Stimulated activated CD4-positive, alpha-beta T cell treated with anti-CD3 and anti-CD28 coated beads, Interleukin-12 subunit alpha, Interleukin-12 subunit beta, amount 100 ng/mL, for 48 hours (primary cell): Measurements from ENCODE around the gene ORC4.

Experiments used
- DNase-seq, 3 donors: peaks; one replicate each; pipeline ENCODE4 v3.0.0-alpha.2; 2020; ENCODE audit warnings: low read depth in 2 of 3, low spot score in 1 of 3

The ORC4 gene

DNA sequence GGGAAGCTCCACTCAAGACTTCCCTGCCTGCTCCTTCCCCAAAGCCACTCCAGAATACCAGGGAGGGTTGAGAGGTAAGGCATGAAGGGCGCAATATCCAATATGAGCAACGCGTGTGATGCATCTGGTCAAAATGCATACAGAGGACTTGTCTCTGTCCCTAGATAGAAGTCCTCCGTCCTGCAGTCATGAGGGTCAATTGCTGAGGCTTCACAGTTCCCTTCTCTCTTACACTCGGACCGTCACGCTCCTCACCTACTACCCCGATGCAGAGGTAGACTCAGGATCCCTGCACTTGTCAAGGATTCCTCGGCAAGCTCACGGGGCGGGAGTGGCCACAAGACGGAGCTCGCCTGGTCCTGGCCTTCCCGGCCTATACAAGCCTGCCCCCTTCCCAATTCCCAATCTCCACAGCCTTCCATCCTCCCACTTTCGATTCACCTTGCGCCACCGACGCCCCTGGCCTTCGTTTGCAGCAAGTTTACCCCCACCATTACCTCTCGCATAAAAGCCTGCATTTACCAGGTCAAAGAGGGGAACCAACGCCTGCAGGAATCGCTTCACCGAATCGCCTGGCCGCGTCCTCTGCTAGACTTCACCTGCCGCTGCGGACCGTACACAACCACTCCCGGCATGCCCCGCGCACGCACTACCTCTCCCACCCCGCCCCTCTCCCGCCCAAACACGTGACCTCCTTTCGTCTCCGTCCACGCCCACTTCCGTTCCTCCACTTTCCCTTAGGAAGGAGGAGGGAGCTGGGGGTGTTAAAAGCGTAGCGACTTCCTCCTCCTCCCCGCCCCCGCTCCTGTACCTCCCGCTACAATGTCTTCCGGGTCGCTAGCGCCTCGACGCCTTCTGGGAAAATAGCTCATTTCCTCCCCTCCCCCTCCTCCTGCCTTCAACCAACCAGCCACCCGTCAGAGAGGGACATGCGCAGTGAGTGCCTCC lies at the start of gene ORC4:
Gene ORC4 (minus strand): TSS at position 627 of the 948 bp plus-strand sequence. CDS start 44,779 bp downstream, outside the sequence.
- peak; percentile 94 to 97 (median 95) for DNase-seq

GRCh38 chr2:148067801-148068200 lies 47.3 kb upstream of the ORC4 start:
- no peak for DNase-seq

- DNase-seq: no peak
Measured at GRCh38 chr2:148065936-148066335, 45.4 kb upstream of the ORC4 start.

DNA sequence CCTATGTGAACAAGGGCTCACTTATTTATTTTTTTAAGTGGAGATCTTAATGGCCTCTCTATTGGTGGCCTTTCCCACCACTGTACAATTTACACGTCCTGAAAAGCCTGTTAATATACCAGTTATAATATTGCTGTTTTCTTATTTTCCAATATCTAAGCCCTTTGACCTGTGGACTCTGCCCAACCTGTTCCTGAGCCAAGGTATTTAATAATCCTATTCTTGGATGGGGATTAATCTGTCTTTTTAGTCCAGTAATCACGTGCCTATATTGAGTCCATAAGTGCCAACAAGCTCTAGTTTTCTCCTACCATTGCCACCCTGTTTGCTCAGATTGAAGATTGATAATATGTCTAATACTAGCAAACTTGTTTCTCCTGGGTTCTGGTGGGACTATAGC lies 43.1 kb upstream of the ORC4 start:
- no peak for DNase-seq

DNA sequence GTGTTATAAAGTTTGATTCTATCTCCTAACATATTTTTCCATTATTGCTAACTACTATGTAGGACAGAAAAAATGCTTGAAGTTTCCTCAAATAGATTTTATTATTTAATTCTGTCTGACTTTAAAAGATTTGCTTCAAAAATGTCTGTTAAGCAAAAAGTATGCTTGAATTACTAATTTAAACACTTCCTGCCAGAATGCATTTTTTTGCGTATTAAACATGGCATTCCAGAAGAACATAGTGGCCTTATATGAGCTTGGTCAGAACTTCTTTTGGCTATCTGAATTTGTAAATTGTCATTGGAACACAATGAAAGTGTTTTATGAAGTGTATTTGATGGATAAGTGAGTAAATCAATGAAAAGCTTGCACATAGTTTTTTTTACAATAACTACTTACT lies 38.1 kb upstream of the ORC4 start:
- no peak for DNase-seq

GRCh38 chr2:148052687-148053086 lies 32.1 kb upstream of the ORC4 start:
- no peak for DNase-seq

GRCh38 chr2:148049284-148049683 lies 28.7 kb upstream of the ORC4 start:
- DNase-seq: no peak

DNA sequence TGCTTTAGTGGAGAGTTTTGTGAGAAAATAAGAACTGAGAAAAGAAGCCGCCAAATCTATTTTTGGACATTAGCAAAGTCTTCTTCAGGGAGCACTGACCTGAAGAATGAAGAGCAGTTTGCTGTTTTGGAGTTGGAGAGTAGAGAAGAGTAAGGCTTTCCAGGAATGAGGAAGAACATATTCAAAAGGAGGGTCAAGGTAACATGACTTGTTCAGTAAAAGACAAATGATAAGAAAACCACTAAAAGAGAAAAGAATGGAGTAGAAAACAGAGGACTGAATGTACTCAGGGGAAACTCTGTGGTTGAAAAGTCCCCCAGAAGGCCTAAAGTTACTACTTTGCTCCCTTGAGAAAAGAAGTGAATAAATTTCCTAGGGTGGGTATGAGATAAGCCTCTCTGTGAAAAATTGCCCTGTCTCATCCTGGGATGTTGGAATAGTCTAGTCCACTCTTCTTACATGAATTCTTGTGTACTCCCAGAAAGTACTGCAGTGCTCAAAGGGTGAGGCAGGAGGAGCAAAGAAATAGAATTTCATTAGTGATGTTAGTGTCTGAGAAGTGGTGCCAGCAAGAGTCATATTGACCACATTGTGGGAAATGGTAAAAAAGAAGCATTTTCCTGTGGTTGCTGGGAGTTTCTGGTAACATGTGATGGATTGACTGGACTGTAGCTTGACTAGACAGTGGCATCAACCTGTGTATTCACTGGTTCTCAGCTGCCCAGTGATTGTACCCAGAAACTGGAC lies 28.1 kb upstream of the ORC4 start:
- no peak for DNase-seq

GRCh38 chr2:148046802-148047201 lies 26.3 kb upstream of the ORC4 start:
- DNase-seq: no peak

- no peak for DNase-seq
Measured at GRCh38 chr2:148044322-148044721, 23.8 kb upstream of the ORC4 start.

DNA sequence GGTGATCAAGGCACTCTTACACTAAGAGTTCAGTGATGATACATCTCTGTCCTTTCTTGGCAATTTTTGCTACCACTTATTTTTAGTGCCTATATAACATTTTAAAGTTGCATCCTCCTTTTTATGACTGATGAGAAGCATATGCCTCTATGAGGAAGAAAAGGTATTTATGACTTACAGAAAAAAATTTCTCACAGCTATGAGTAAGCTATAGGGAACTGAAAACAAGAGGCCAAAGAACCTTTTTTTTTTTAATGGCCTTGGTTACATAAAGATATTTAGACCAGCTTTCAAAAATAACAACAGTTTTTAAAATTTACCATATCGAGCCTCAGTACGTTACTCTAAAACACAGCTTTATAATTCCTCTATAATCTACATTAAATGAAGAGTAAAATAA lies 21.7 kb upstream of the ORC4 start:
- DNase-seq: no peak

DNA sequence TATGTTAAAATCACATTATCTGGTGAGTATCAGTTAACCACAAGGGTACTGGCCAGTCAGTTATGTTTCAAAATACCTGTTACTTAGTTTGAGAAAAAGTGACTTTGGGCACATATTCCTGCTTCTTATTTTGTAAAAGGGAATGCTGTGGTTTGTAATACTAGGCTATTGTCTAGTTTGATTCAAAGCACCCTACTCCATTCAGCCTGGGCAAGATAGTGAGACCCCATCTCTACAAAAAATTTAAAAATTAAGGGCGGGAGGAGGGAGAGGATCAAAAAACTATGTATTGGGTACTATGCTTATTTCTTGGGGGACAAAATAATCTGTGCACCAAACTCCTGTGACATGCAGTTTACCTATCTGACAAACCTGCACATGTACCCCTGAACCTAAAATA lies 19.2 kb upstream of the ORC4 start:
- no peak for DNase-seq

- no peak for DNase-seq
Measured at GRCh38 chr2:148032215-148032614, 11.7 kb upstream of the ORC4 start.

DNA sequence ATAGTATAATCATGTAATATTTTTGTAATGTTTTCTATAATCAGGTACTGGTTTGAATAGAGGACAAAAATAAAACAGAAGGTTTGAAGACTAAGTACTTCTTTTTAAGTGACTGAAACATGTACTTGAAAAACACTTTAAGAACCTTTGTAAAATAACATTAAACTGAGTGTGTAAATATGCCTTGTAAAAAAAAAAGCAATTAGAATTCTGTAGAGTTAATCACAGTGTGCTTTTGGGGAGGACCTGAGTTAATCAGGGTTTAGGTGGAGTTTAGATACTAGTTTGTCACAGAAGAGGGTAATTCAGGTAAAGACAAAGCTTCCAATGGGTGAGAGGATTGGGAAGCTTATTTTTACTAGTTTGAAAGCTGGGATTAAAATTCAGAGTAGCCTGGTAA lies 10.6 kb upstream of the ORC4 start:
- DNase-seq: no peak

GRCh38 chr2:148028781-148029180 lies 8.2 kb upstream of the ORC4 start:
- no peak for DNase-seq

GRCh38 chr2:148027822-148028221 lies 7.3 kb upstream of the ORC4 start:
- no peak for DNase-seq

- no peak for DNase-seq
Measured at GRCh38 chr2:148026573-148026972, 6.0 kb upstream of the ORC4 start.

GRCh38 chr2:148023861-148024260 lies 3.3 kb upstream of the ORC4 start:
- no peak for DNase-seq

DNA sequence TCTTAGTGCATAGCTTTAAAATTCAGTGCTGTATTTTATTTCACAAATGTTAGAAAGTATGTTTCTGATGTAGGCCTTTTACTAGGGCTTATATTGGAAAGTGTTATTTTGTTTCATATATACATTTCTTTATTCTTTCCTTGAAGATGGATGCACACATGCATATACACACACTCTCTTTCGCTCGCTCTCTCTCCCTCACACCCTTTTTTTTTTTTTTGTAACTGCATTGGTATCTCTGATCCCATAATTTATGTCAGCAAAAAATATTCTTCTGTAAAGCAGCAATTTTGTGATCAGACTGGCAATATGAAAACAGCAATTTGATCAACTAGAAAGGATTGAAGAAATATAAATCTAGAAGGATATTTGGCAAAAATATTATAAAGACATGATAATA lies 2.3 kb upstream of the ORC4 start:
- no peak for DNase-seq

DNA sequence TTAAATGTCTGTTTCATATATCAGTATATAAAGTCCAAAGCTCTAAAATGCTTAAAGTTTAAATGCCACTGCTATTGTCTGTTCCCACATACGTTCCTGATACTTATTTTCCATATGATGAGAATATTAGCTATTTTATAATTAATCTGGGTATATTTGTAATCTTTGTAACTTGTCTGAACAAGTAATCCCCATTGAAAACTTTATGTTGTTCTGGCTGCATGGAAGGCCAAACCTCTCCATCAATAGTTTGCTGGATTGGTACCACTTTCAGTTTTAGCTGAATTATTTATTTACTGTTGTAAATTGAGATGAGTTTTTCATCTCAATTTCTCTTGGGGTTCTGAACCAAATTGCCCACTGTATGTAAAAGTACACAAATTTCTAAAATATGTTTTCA lies 1.8 kb upstream of the ORC4 start:
- no peak for DNase-seq

GRCh38 chr2:148021886-148022285 lies 1.3 kb upstream of the ORC4 start:
- no peak for DNase-seq
